ENCODE results near the gene ASB18.

- no peak for TF ChIP-seq POLR2A (IDR thresholded peaks at IDR 0.05)
- TF ChIP-seq, protein P1, sequence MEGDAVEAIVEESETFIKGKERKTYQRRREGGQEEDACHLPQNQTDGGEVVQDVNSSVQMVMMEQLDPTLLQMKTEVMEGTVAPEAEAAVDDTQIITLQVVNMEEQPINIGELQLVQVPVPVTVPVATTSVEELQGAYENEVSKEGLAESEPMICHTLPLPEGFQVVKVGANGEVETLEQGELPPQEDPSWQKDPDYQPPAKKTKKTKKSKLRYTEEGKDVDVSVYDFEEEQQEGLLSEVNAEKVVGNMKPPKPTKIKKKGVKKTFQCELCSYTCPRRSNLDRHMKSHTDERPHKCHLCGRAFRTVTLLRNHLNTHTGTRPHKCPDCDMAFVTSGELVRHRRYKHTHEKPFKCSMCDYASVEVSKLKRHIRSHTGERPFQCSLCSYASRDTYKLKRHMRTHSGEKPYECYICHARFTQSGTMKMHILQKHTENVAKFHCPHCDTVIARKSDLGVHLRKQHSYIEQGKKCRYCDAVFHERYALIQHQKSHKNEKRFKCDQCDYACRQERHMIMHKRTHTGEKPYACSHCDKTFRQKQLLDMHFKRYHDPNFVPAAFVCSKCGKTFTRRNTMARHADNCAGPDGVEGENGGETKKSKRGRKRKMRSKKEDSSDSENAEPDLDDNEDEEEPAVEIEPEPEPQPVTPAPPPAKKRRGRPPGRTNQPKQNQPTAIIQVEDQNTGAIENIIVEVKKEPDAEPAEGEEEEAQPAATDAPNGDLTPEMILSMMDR (IDR thresholded peaks at IDR 0.05) = no peak
Observed at GRCh38 chr2:236160366-236161081, 103.7 kb downstream of the ASB18 start.
